ENCODE data around the gene KRTAP5-3. TPM values are rescaled to one million over a fixed set of nuclear protein-coding genes. Genes with fewer than 3 reads are reported as not detected.

Gene KRTAP5-3
- total and polyA plus RNA-seq, 2 of the 13 experiments (the other 11 are each of a cell fraction or from before 2014, with no cell fraction given): not detected

GRCh38 chr11:1652771-1653540 lies 44.7 kb upstream of the KRTAP5-3 start (continued):
- TF ChIP-seq ZNF746 (CRISPR knock-in tag; IDR thresholded peaks at IDR 0.05) (no peak), PCBP2 (optimal IDR thresholded peaks at IDR 0.05; ENCODE audit: low read depth, low read length, poor library complexity, severe bottlenecking) (no peak), PRPF4 (IDR thresholded peaks at IDR 0.05; ENCODE audit: low read depth, low read length, poor library complexity, severe bottlenecking) (no peak), LCORL (IDR thresholded peaks at IDR 0.05) (no peak), LCORL (CRISPR knock-in tag; IDR thresholded peaks at IDR 0.05) (peak; percentile 49; the same call in 1 of the 2 replicates), TGIF2 (CRISPR knock-in tag; IDR thresholded peaks at IDR 0.05) (no peak), ZNF431 (CRISPR knock-in tag; IDR thresholded peaks at IDR 0.05; ENCODE audit: borderline replicate concordance, low read depth) (no peak), ZBTB40 (IDR thresholded peaks at IDR 0.05) (no peak), ZBTB40 (CRISPR knock-in tag; IDR thresholded peaks at IDR 0.05) (no peak), ZBED4 (CRISPR knock-in tag; IDR thresholded peaks at IDR 0.05; ENCODE audit: borderline replicate concordance) (peak; percentile 99), BCL3 (CRISPR knock-in tag; IDR thresholded peaks at IDR 0.05) (no peak), HMGXB4 (CRISPR knock-in tag; IDR thresholded peaks at IDR 0.05; ENCODE audit: borderline replicate concordance in 1 of 2, low read depth in 1 of 2) (peak; percentile 25 to 79; a peak in 3 of 4 replicates)
